ENCODE data around the gene PRPF31.

- no peak for TF ChIP-seq EZH2 (IDR thresholded peaks at IDR 0.05; ENCODE audit: borderline replicate concordance, low read length)
- TF ChIP-seq, protein P1, sequence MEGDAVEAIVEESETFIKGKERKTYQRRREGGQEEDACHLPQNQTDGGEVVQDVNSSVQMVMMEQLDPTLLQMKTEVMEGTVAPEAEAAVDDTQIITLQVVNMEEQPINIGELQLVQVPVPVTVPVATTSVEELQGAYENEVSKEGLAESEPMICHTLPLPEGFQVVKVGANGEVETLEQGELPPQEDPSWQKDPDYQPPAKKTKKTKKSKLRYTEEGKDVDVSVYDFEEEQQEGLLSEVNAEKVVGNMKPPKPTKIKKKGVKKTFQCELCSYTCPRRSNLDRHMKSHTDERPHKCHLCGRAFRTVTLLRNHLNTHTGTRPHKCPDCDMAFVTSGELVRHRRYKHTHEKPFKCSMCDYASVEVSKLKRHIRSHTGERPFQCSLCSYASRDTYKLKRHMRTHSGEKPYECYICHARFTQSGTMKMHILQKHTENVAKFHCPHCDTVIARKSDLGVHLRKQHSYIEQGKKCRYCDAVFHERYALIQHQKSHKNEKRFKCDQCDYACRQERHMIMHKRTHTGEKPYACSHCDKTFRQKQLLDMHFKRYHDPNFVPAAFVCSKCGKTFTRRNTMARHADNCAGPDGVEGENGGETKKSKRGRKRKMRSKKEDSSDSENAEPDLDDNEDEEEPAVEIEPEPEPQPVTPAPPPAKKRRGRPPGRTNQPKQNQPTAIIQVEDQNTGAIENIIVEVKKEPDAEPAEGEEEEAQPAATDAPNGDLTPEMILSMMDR (conservative IDR thresholded peaks at IDR 0.05 in 1 of 2, IDR thresholded peaks at IDR 0.05 in 1 of 2; ENCODE audit: extremely low read depth in 1 of 2, insufficient read depth in 1 of 2, low read depth in 1 of 2, low read length in 2 of 2): no peak
Measured at GRCh38 chr19:54151362-54152035, 35.9 kb downstream of the PRPF31 start.
